Measurements from ENCODE around the gene IL19. TPM values are rescaled to one million over a fixed set of nuclear protein-coding genes. Genes with fewer than 3 reads are reported as not detected.
A peak's percentile ranks its signal among the peaks of the same experiment; 100 is the strongest.
"Not testable (repeated sequence)": the region's sequence is repeated elsewhere in the genome, so short reads cannot be mapped to it uniquely, and the experiment has no call there.

IL19 gene
- total RNA-seq, 1 experiment from 2014 or later, result not detected

DNA sequence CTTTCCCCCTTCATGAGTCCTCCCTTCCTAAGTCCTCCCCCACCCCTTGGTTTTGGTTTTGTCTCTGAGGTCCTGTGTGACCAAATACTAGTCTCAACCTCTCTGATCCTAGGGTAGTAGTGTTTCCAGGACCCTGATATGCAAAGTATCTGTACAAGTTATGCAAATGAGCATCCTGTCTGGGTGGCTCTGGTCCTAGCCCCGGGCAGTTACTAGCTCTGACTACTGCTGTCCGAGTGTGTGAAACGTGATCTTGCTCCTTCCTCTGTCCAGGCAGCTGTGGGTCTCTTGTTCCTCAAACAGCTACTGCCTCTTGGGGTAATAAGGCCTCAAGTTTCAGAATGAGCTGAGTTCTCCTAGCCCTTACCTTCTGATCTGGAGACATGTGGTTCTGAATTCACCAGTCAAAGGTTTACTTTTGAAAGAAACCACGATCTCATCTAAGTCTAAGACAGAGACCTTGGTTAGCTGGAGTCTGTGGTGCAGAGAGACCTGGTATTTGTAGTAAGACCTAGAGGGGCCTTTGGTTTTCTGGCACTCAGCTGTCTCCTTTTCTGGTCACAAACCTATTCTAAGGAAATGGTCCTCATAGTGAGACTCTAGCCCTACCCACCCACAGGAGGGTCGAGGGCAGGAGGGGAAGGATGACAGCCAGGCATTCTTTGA is 31.0 kb upstream of the IL19 start:
- no peak for DNase-seq (ENCODE audit: low spot score)

DNA sequence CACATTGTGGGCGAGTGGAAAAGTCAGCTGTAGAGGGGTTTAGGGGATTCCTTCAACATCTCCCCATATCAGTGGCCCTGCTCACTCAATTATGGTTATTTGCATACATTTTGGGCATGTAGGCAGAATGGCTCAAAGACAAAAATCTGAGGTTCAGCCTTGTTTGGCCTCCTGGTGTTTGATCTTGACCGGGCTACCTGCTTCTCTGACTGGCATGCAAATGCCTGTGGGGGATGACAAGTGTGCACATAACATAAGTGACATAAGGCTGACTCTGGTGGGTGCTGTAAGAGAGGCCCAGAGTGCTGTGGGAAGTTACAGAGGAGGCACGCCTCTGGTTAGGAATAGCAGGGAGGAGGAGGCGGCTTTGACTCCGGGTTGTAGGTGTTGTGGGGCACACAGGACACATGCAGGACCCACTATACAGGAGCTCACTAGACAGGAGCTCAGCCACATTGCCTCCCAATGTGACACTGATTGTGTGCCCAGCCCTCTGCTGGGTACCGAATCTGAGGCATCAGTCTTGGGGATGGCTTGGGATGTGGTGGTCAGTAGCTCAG is 29.4 kb upstream of the IL19 start:
- DNase-seq (ENCODE audit: low spot score), result no peak

DNA sequence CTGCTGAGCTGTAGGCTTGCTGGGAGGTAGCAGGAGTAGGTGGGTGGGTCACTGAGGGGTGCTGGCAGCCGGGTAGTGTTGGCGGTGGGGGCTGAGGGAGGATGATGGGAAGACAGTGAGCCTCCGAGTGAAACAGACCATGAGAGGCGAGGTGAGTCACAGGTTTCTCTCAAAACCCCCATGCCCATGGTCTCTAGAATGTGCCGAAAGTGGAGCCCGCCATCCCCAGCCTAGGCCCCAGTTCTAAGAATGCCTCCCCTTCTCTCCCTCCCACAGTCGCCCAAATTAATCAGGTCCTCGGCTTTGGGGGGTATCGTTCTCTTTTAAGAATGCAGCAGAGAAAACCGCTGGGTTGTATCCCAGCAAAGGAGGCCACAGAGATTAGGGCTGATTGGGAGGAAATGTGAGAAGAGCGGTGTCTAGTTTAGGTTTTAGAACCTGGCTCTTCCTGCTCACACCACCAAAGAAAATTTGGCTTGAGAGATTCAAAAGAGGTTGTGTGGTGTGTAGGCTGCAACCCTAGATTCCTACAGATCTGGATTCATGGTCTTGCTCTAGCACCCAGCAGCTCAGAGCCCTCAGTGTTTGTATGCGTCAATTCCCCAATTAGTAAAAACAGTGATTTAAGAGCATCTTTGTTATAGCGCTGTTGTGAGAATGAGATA is 27.7 kb upstream of the IL19 start:
- DNase-seq (ENCODE audit: low spot score), result no peak

DNA sequence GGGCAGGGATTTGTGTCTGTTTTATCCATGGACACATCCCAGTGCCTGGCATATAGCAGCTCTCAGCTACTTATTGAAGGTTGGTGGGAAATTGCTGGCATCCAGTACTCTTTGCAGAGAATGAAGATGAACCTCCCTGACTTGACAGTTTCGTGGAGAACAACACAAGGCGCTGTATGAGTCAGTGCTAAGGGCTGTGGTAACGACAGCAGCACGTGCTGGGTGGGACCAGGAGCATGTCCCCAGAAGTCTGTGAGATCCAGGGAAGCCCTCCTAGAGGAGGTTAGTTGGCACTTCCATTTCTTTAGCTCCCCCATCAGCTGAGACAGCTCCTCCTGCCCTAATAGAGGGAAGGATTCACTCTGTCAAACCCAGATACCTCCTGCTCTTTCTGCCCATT is 25.9 kb upstream of the IL19 start:
- DNase-seq (ENCODE audit: low spot score), result no peak

DNA sequence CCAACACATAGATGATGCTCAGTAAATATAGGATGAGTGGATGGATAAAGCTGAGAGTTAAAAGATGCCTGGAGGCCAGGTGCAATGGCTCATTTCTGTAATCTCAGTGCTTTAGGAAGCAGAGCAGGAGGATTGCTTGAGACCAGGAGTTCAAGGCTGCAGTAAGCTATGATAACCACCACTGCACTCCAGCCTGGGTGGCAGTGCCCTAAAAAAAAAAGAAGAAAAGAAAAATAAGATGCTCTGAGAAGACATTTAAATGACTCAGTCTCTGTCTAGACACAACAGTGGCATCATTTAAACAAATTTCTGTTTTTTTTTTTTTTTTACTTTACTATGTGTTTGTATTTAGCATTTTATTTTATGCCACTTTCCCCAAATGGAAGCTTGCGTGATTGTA is 25.3 kb upstream of the IL19 start:
- no peak for DNase-seq (ENCODE audit: low spot score)

DNA sequence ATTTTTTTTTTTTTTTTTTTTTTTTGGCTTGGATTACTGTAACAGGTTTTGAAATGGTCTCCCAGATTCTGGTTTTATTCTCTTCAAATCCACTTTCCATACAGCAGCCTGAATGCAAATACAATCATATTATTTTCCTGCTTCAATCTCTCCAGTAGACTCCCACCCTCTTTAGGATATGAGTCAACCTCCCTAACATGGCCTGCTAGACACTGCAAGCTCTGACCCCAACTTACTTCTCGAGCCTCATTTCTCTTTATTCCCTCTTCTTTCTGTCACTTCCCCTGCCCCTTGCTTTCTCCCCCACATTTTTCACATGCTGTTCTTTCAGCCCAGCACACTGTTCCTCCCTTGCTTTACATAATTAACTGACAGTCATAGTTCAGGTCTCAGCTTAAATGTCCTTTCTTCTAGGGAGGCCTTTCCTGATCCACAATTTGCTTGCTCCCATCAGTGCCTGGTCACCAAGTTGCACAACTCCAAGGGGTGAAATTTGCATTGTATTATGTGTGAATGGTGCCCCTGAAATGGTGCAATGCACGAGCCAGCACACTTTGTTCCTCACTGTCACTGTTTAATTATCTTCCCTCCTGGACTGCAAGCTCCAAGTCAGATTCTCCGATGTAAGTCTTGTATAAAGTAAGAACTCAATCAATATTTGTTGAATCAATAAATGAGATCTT is 22.1 kb upstream of the IL19 start:
- DNase-seq (ENCODE audit: low spot score), result no peak

DNA sequence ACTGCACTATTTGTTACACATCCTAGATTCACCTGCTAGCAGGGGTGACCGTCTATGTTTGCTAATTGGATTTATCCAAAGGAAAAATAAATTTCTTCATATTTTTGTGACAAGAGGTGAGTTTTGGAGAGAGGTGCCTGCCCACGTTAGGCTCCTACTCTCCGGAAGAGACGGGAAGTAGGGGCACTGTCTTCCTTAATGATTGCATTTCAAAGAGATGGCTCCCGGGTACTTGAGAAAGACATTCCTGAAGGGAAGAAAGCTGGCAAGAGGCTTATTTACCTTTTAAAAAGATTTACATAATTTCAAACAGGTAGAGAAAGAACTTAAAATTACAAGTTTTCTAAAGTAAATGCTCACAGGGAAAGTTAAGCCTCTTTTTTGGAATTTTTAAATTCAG is 18.7 kb upstream of the IL19 start:
- DNase-seq (ENCODE audit: low spot score), result no peak

DNA sequence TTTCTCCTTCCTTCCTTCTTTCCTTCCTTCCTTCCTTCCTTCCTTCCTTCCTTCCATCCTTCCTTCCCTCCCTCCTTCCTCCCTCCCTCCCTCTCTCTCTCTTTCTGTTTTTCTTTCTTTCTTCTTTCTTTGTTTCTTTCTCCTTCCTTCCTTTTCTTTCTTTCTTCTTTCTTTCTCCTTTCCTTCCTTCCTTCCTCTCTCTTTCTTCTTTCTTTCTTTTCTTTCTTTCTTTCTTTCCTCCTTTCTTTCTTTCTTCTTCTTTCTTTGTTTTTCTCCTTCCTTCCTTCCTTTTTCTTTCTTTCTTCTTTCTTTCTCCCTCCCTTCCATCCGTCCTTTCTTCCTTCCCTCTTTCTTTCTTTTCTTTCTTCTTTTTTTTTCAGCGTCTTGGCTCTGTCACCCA is 18.1 kb upstream of the IL19 start:
- no peak for DNase-seq (ENCODE audit: low spot score)

DNA sequence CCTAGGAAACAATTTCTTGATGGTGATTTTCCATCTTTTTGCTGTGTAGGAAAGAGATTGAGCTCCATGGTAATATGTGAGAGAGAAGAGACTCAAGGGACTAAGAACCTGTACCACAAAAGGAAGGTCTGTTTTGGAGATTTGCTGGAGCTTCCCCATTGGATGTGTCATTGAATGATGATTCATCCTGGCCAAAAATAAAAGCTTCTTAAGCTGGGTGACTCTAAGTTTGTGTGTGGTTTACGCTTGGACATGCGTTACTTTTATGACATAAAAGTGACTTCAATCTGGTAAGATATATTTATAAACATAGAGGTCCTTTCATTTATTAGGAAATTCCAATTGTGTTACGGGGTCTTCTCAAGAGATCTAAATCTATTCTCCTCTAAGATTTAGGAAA is 17.4 kb upstream of the IL19 start:
- no peak for DNase-seq (ENCODE audit: low spot score)

DNA sequence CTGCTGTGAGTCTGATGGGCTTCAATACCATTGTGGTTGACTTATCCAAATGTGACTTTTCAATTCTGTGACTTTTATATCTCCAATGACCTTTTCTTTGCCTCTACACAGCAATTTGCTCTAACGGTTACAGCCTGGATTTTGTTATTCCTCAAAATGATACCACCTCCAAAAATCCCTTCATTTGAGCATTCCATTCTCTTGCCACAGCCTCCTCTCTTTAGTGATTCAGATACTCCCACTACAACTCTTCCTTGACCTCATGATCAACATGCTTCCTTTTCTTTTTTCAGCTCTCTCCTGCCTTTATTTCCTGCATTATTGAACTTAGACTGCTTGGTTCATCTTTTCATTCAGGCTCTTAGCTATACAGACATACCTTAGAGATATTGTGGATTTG is 16.6 kb upstream of the IL19 start:
- no peak for DNase-seq (ENCODE audit: low spot score)

DNA sequence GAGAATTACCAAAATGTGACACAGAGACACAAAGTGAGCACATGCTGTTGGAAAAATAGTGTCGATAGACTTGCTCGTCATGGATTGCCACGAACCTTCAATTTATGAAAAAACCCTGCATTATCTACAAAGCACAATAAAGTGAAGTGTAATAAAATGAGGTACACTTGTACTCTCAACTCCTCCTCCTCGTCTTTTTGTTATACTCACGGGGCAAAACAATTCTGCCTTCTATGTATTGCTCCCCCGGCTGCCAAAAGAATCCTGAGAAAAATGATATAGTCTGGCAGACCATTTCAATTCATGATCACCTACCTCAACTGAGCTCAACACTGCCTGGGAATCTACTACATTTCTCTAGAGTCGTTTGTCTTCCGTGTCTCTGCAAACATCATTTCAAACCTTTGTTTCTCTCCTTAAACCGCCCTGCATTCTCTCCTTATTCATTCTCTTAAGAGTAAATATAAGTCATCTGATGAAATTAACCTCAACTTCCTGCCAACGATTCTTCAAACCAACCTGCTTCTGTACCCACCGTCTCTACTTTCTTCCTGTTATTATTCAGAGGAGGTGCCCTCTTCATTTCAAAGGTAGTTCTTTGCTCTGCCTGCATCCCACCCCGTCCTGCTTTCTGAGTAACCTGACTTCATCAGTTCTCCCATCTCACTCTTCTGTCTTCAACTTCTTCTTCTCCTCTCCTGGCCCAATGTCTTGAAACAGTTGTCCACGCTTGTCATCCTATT is 12.9 kb upstream of the IL19 start:
- no peak for DNase-seq (ENCODE audit: low spot score)

DNA sequence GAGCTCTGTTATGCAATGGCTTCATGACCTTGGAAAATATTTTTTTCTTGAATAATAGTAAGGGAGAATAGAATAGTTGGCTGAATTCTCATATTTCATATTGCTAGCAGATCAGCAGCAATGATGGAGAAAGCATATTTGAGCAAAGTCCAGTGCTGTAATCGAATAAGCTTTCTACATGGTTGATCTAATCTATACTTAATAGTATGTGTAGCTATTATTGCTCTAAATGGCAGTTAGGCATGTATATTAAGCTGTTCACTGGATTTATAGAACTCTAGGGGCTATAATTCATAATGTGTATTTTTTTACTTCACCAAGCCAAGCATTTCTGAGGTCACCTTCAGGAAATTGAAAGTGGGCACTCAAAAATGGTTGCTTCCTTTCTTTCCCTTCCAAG is 10.0 kb upstream of the IL19 start:
- DNase-seq (ENCODE audit: low spot score), result no peak

DNA sequence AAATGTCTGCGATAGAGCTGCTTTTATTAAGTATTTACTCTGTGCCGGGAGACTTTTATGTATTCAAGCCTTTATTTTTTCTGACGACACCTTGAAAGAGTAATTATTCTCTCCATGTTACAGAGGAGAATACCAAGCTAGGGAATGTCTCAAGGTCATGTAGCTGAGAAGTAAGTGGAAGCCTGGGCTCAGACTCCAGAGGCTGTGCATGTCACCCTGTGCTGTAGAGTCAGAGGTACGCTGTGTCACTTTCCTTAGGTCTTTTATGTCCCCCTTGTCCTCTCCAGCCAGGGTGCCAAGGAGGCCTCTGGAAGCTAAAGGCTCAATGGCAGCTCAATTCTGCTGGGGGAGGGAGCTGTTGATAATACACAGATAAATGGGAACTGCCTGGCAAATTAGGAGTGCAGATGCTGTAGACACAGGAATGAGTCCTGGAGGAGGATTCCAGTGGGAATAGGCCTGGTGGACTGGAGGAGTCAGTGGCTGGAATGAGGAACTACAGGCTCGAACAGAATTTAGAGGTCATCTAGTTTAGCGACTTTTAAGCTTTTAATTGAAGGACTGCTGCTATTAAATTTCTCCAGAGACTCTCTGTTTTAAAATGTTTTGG is 9.3 kb upstream of the IL19 start:
- no peak for DNase-seq (ENCODE audit: low spot score)

DNA sequence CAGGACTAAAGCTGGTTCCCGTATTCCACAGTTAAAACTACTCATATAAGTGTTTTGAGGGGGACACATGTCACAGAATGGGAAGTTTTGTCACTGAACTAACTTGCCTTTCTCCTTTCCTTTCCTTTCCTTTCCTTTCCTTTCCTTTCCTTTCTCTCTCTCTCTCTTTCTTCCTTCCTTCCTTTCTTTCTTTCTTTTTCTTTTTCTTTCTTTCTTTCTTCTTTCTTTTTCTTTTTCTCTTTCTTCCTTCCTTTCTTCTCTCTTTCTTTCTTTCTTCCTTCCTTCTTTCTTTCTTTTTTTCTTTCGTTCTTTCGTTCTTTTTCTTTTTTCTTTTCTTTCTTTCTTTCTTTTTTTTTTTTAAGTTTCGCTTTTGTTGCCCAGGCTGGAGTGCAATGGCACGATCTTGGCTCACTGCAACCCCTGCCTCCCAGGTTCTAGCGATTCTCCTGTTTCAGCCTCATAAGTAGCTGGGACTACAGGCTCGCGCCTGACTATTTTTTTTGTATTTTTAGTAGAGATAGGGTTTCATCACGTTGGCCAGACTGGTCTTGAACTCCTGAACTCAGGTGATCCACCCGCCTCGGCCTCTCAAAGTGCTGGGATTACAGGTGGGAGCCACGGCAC is 7.7 kb upstream of the IL19 start:
- DNase-seq (ENCODE audit: low spot score), result not testable (repeated sequence)

DNA sequence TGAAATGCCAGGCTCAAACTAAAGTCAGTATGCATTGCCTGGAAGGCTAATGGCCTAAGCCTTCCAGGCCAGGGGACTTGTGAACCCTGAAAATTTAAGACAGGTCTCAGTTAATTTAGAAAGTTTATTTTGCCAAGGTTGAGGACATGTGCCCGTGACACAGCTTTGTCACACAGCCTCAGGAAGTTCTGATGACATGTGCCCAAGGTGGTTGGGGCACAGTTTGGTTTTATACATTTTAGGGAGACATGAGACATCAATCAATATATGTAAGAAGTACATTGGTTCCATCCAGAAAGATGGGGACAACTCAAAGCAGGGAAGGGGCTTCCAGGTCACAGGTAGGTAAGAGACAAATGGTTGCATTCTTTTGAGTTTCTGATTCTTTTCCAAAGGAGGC is 4.8 kb upstream of the IL19 start:
- DNase-seq (ENCODE audit: low spot score), result not testable (repeated sequence)

DNA sequence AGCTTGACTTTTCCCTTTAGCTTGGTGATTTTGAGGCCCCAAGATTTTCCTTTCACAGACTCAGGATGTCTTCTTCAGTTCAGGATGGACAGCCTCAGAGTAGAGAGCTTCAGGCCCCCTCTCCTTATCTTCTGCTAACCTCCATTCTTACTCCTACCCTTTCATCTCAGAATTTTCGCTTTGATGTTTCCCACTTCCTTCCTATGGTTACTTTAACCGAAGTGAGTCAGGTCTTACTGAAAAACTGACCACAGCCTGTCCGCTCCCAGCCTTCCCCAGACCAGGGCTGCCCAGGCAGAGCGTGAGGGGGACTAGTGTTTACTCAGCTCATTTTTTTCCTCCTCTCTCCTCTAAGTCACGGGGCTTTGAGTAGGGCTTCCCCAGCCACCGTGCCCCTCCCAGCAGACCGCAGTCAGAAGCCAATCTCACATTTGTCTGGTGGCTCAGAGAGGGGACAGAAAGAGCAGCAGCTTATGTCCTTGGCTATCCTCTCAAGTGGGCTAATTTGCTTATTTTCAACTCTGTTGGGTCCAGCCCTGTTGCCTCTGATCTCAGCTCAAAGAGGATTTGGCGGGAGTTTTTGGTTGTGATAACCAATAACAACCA is 4.2 kb upstream of the IL19 start:
- peak; percentile 89 for DNase-seq (ENCODE audit: low spot score)

DNA sequence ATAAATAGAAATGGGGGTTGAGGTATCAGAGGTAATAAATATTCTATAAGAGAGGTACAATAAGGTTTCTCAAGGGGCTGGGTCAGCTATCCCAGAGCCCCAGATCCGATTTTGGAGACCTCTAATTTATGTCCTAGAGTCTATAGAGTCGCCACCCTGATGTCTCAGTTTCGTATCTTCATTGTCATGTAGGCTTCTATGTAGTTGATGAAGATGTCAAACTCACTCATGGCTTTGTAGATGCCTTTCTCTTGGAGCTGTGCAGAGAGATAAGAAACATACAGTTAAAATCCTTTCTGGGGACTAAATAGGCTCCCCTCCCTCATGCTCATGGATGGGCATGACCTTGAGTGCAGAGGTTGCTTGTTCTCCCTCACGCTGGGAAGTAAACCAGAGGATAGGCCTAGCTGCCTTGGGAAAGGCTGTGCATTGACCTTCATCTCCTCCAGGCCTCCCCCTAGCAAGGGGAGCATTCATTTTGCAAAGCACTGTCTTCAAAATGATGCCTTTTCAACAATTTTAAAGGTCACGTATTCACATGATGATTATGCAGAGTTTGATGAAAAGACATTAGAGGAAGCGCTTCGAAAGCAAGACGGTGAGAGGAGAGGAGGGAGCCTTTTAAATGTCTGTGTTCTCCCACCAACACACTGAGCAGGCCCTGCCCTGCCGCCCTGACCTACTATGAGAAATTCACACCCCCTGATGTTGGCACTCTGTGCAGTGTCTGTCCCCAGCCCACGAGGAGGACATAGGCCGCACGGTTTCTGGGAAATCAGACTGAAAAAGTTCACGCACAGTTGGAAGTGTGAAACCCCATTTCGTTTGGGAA is 1.9 kb upstream of the IL19 start:
- no peak for DNase-seq (ENCODE audit: low spot score)

DNA sequence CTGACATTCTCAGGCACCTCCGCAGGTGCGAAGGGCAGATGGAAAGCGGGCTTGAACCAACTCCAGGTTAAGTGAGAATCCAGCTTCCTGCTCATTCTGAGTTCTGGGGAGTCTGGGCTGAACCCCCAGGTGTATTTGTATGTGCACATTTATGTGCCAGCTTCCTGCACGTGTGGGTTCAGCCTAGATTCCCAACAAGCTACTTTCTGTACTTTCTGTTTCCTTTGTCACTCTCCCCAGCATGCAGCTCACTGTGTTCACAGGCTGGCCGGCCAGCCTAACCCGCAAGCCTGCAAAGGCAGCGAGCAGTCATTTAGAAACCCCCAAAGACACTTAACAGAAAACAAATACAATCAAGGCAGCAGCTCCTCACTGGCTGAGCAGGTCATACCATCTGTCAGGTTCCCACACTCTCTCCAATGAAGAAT is 1.3 kb upstream of the IL19 start:
- no peak for DNase-seq (ENCODE audit: low spot score)

DNA sequence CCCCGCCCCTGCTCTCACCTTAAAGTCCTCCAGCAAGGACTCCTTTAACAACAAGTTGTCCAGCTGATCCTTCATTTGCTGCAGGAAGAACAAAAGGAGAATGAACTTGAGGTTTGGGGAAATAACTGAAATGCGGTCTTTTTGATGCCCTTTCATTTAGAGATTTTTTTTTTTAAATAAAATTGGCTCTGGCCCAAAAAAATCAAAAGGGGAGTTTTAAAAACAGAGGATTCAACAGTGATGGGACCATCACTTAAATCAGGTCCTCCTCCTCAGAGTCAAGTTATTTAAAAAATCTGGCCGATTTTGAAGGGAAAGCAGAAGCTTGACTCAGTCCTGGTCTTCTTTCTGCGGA is 742 bp downstream of the IL19 start:
- DNase-seq (ENCODE audit: low spot score), result no peak
